ENCODE measurements around the gene PKMYT1. TPM values are rescaled to one million over a fixed set of nuclear protein-coding genes. Genes with fewer than 3 reads are reported as not detected.

PKMYT1 gene
- total RNA-seq, 2 donors from 2014 or later: 97.7 to 154 TPM

- peaks cover 21% of the 10 kb centered on the region for H3K36me3 Mint-ChIP-seq (ENCODE audit: low read depth)
- no peaks in the 10 kb centered on the region for H3K27me3 Mint-ChIP-seq
- ATAC-seq (replicated peaks): no peak
- no peak overlapping the region for H3K4me3 Mint-ChIP-seq
- H3K27ac Mint-ChIP-seq: no peak overlapping the region
- H3K4me1 Mint-ChIP-seq: peaks cover 14% of the 10 kb centered on the region
- H3K9me3 Mint-ChIP-seq: no peaks in the 10 kb centered on the region
Measured at GRCh38 chr16:2924901-2925755, 55.1 kb downstream of the PKMYT1 start.

GRCh38 chr16:2923481-2923880 is 56.8 kb downstream of the PKMYT1 start:
- no peak for ATAC-seq (replicated peaks)
- peaks cover 36% of the 10 kb centered on the region for H3K36me3 Mint-ChIP-seq (ENCODE audit: low read depth)
- H3K4me3 Mint-ChIP-seq: no peak overlapping the region
- no peak overlapping the region for H3K27ac Mint-ChIP-seq
- no peaks in the 10 kb centered on the region for H3K27me3 Mint-ChIP-seq
- H3K9me3 Mint-ChIP-seq: no peaks in the 10 kb centered on the region
- peaks cover 18% of the 10 kb centered on the region for H3K4me1 Mint-ChIP-seq

Other genes with a start within 250 kb of the PKMYT1 start
- 100 to 1,000 TPM; 553 to 810 TPM for gene SRRM2, start 227.8 kb downstream of the PKMYT1 start, total RNA-seq
- gene ELOB, start 203.2 kb downstream of the PKMYT1 start, total RNA-seq: 100 to 1,000 TPM; 160 to 280 TPM
- gene PRSS33, start 192.9 kb downstream of the PKMYT1 start, total RNA-seq: not detected
- gene PRSS41, start 182.0 kb downstream of the PKMYT1 start, total RNA-seq: not detected
- gene PRSS21, start 163.2 kb downstream of the PKMYT1 start, total RNA-seq: 1 to 10 TPM; 1.2 to 4.8 TPM
- gene ZG16B, start 150.1 kb downstream of the PKMYT1 start, total RNA-seq: 1 to 10 TPM; 4.0 to 5.7 TPM
- gene PRSS22, start 122.3 kb downstream of the PKMYT1 start, total RNA-seq: 1 to 10 TPM in 1 of 2 donors, not detected in 1; 1.9 TPM
- 10 to 100 TPM; 13.5 to 14.6 TPM for gene FLYWCH2, start 97.2 kb downstream of the PKMYT1 start, total RNA-seq
- 10 to 100 TPM; 52.4 to 61.1 TPM for gene FLYWCH1, start 68.5 kb downstream of the PKMYT1 start, total RNA-seq
- not detected for gene KREMEN2, start 16.2 kb downstream of the PKMYT1 start, total RNA-seq
- 10 to 100 TPM; 24.4 to 41.4 TPM for gene PAQR4, start 11.1 kb downstream of the PKMYT1 start, total RNA-seq
- gene CLDN9, start 32.5 kb upstream of the PKMYT1 start, total RNA-seq: under 1 TPM in 1 of 2 donors, not detected in 1; 0.15 TPM
- gene CLDN6, start 37.7 kb upstream of the PKMYT1 start, total RNA-seq: not detected
- 10 to 100 TPM in 1 of 2 donors, 1 to 10 TPM in 1; 9.7 to 11.9 TPM for gene TNFRSF12A, start 39.9 kb upstream of the PKMYT1 start, total RNA-seq
- gene HCFC1R1, start 43.5 kb upstream of the PKMYT1 start, total RNA-seq: 10 to 100 TPM; 28.2 to 46.0 TPM
- 10 to 100 TPM; 49.8 to 68.1 TPM for gene THOC6, start 43.6 kb upstream of the PKMYT1 start, total RNA-seq
- 10 to 100 TPM in 1 of 2 donors, 1 to 10 TPM in 1; 1.1 to 12.1 TPM for gene BICDL2, start 56.5 kb upstream of the PKMYT1 start, total RNA-seq
- 1 to 10 TPM; 5.9 to 7.1 TPM for gene MMP25, start 66.1 kb upstream of the PKMYT1 start, total RNA-seq
- gene IL32, start 85.2 kb upstream of the PKMYT1 start, total RNA-seq: 1,000 to 10,000 TPM; 3,603 to 3,666 TPM
- under 1 TPM; 0.34 to 0.45 TPM for gene ZSCAN10, start 118.8 kb upstream of the PKMYT1 start, total RNA-seq
- gene ZNF205, start 132.1 kb upstream of the PKMYT1 start, total RNA-seq: not detected
- 1 to 10 TPM; 6.4 to 8.6 TPM for gene ZNF213, start 154.6 kb upstream of the PKMYT1 start, total RNA-seq
- under 1 TPM in 1 of 2 donors, not detected in 1; 0.37 TPM for gene OR1F1, start 207.8 kb upstream of the PKMYT1 start, total RNA-seq